H1 (cell line): ENCODE measurements around the gene CEBPE. TPM values are rescaled to one million over a fixed set of nuclear protein-coding genes. Genes with fewer than 3 reads are reported as not detected.

Experiments
- ASH2L ChIP-seq: fragments of 200-600, 300-600 bp; sonication (generic); IDR thresholded peaks from one replicate; pipeline ENCODE4 v1.7.1; 2017; ENCODE audit warnings: low read length
- EZH2 ChIP-seq: fragments of 200-600 bp; sonication (generic); IDR thresholded peaks from 2 replicates; pipeline ENCODE4 v1.7.1; 2012; ENCODE audit warnings: low read depth, mild to moderate bottlenecking, moderate library complexity, low read length, inconsistent platforms; ENCODE audit not compliant: severe bottlenecking
- GABPA ChIP-seq: IDR thresholded peaks from 2 replicates; pipeline ENCODE4 v1.6.1; 2011; ENCODE audit warnings: mild to moderate bottlenecking, low read length, moderate library complexity, borderline replicate concordance; ENCODE audit not compliant: insufficient read depth
- JUND ChIP-seq: IDR thresholded peaks from 2 replicates; pipeline ENCODE4 v1.6.1; 2011; ENCODE audit warnings: mild to moderate bottlenecking, improper control_type of control experiment, low read length
- MAFK ChIP-seq: IDR thresholded peaks from 2 replicates; pipeline ENCODE4 v1.6.1; 2012; ENCODE audit warnings: low read depth, mild to moderate bottlenecking, improper control_type of control experiment, low read length
- MAX ChIP-seq: IDR thresholded peaks from 2 replicates; pipeline ENCODE4 v1.6.1; 2012; ENCODE audit warnings: inconsistent platforms
- RFX5 ChIP-seq: IDR thresholded peaks from 2 replicates; pipeline ENCODE4 v1.6.1; 2011; ENCODE audit warnings: low read depth, low read length, improper control_type of control experiment, borderline replicate concordance
- SP1 ChIP-seq: IDR thresholded peaks from 2 replicates; pipeline ENCODE4 v1.6.1; 2011; ENCODE audit warnings: low read depth, low read length
- USF2 ChIP-seq: IDR thresholded peaks from 2 replicates; pipeline ENCODE4 v1.6.1; 2011; ENCODE audit warnings: low read length, improper control_type of control experiment
- polyA plus RNA-seq, 7 experiments: library from polyadenylated mRNA; depleted of rRNA in 3 of 7; stranded (reverse) in 5 of 7; unstranded in 2 of 7; fragments of >200 nt in 5 of 7; fragments of 200-250 nt in 2 of 7; gene quantifications; 1 replicate in 5 of 7; 2 replicates in 1 of 7; 4 replicates in 1 of 7; pipeline versions ENCODE4 v1.2.1 to v1.2.3, GENCODE V29; 2011 to 2013; ENCODE audit warnings: missing spikeins in 2 of 7, mixed read lengths in 2 of 7
- total RNA-seq: library from RNA; stranded (reverse); fragmentation: NEBNext Ultra II Directional; extraction: Animal tissue kit (Norgen Biotek cat#: 25700); gene quantifications from 2 replicates; pipeline ENCODE4 v1.2.1, GENCODE V29; 2021

CEBPE gene
- total and polyA plus RNA-seq, 2 of the 8 experiments (the other 6 are each of a cell fraction or from before 2014, with no cell fraction given) = 0.05 TPM; not detected in 1

GRCh38 chr14:23147676-23148075 is 28.6 kb upstream of the CEBPE start (continued):
- TF ChIP-seq MAX (no peak), MAFK (no peak), RFX5 (no peak), JUND (no peak), SP1 (no peak), GABPA (no peak), ASH2L (no peak), USF2 (no peak), EZH2 (no peak)
